MM.1S (cell line): ENCODE data around the gene DCBLD1.

Experiments used
- DNase-seq: peaks from one replicate; pipeline ENCODE4 v3.0.0-alpha.2; 2015
- H2AFZ ChIP-seq: fragments of 300-600 bp; sonication (generic); 2 replicates; pipeline ENCODE4 v1.6.0; 2016; ENCODE audit warnings: antibody characterized with exemption, low read length
- H3F3A ChIP-seq: fragments of 300-600 bp; sonication (generic); 2 replicates; pipeline ENCODE4 v1.6.1; 2016; ENCODE audit warnings: mild to moderate bottlenecking, antibody characterized with exemption, low read length, moderate library complexity, mixed read lengths; ENCODE audit not compliant: insufficient read depth
- H3K27ac ChIP-seq: fragments of 300-600 bp; sonication (generic); 2 replicates; pipeline ENCODE4 v1.5.1; 2016; ENCODE audit warnings: mild to moderate bottlenecking, low read length
- H3K27me3 ChIP-seq: fragments of 300-600 bp; sonication (generic); replicated peaks from 2 replicates; pipeline ENCODE4 v1.6.0; 2016; ENCODE audit warnings: low read length; ENCODE audit not compliant: insufficient read depth
- H3K36me3 ChIP-seq: fragments of 300-600 bp; sonication (generic); replicated peaks from 2 replicates; pipeline ENCODE4 v1.6.1; 2016; ENCODE audit warnings: mild to moderate bottlenecking, low read length, mixed read lengths; ENCODE audit not compliant: insufficient read depth
- H3K4me1 ChIP-seq: fragments of 300-600 bp; sonication (generic); 2 replicates; pipeline ENCODE4 v1.6.1; 2016; ENCODE audit warnings: low read length, mixed read lengths
- H3K4me2 ChIP-seq: fragments of 300-600 bp; sonication (generic); 2 replicates; pipeline ENCODE4 v1.6.0; 2016; ENCODE audit warnings: low read depth, low read length
- H3K4me3 ChIP-seq: fragments of 300-600 bp; sonication (generic); 2 replicates; pipeline ENCODE4 v1.5.1; 2016; ENCODE audit warnings: low read length, mixed read lengths
- H3K79me2 ChIP-seq: fragments of 300-600 bp; sonication (generic); 2 replicates; pipeline ENCODE4 v1.6.1; 2016; ENCODE audit warnings: mixed run types, low read length, mixed read lengths
- H3K9ac ChIP-seq: fragments of 300-600 bp; sonication (generic); 2 replicates; pipeline ENCODE4 v1.6.1; 2016; ENCODE audit warnings: low read length, mixed read lengths
- H3K9me2 ChIP-seq: fragments of 300-600 bp; sonication (generic); replicated peaks from 2 replicates; pipeline ENCODE4 v1.6.1; 2016; ENCODE audit warnings: mild to moderate bottlenecking, low read length, mixed read lengths; ENCODE audit not compliant: insufficient read depth
- H3K9me3 ChIP-seq: fragments of 300-600 bp; sonication (generic); replicated peaks from 2 replicates; pipeline ENCODE4 v1.6.1; 2016; ENCODE audit warnings: mild to moderate bottlenecking, low read length, mixed read lengths; ENCODE audit not compliant: insufficient read depth
- H4K20me1 ChIP-seq: fragments of 300-600 bp; sonication (generic); 2 replicates; pipeline ENCODE4 v1.6.1; 2016; ENCODE audit warnings: mild to moderate bottlenecking, low read length, moderate library complexity, mixed read lengths; ENCODE audit not compliant: insufficient read depth
- EZH2 ChIP-seq: fragments of 300-600 bp; sonication (generic); optimal IDR thresholded peaks from 2 replicates; pipeline ENCODE3; 2017; ENCODE audit warnings: low read depth, mild to moderate bottlenecking, antibody characterized with exemption, low read length, mixed read lengths
- EZH2phosphoT487 ChIP-seq: fragments of 300-600 bp; sonication (generic); IDR thresholded peaks from 2 replicates; pipeline ENCODE4 v1.6.1; 2018; ENCODE audit warnings: antibody characterized with exemption, low read length
- TF ChIP-seq, protein P1 (sequence below): fragments of 300-600 bp; sonication (generic); IDR thresholded peaks from 2 replicates; pipeline ENCODE4 v1.5.1; 2016; ENCODE audit warnings: antibody characterized with exemption, low read length, mixed read lengths

Gene DCBLD1

DNA sequence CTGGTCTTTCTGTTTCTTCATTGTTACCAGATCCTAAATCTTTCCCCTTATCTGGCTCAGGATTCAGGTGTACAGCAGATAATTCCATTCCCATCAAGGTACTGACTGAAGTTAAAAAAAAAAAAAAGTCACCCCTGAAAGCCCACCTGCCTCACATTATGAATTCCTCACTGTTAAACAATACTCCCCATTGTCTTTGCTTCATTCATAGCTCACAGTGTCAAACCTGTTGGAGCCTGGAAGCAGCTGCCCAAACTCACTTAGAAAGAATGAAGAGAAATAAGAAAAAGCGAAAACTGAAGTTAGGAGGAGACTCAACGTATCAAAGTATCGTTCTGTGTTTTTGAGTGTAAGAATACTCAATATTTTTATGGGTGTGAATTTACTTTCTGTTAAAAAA lies 1.8 kb upstream of the DCBLD1 start:
- no peaks in the 10 kb centered on the region for H3K27me3 ChIP-seq
- H3K9me2 ChIP-seq = no peaks in the 10 kb centered on the region
- H3K4me2 ChIP-seq = no peak overlapping the region
- H4K20me1 ChIP-seq = no peaks in the 10 kb centered on the region
- no peak for TF ChIP-seq EZH2phosphoT487
- no peak for TF ChIP-seq EZH2
- TF ChIP-seq, protein P1, sequence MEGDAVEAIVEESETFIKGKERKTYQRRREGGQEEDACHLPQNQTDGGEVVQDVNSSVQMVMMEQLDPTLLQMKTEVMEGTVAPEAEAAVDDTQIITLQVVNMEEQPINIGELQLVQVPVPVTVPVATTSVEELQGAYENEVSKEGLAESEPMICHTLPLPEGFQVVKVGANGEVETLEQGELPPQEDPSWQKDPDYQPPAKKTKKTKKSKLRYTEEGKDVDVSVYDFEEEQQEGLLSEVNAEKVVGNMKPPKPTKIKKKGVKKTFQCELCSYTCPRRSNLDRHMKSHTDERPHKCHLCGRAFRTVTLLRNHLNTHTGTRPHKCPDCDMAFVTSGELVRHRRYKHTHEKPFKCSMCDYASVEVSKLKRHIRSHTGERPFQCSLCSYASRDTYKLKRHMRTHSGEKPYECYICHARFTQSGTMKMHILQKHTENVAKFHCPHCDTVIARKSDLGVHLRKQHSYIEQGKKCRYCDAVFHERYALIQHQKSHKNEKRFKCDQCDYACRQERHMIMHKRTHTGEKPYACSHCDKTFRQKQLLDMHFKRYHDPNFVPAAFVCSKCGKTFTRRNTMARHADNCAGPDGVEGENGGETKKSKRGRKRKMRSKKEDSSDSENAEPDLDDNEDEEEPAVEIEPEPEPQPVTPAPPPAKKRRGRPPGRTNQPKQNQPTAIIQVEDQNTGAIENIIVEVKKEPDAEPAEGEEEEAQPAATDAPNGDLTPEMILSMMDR = no peak
- H3K9me3 ChIP-seq = no peaks in the 10 kb centered on the region
- no peak overlapping the region for H3K27ac ChIP-seq
- H3K9ac ChIP-seq = no peak overlapping the region
- H3K36me3 ChIP-seq = no peaks in the 10 kb centered on the region
- peaks cover 20% of the 10 kb centered on the region for H3K79me2 ChIP-seq
- DNase-seq = no peak
- no peak overlapping the region for H2AFZ ChIP-seq
- peaks cover 46% of the 10 kb centered on the region for H3F3A ChIP-seq
- H3K4me1 ChIP-seq = peaks cover 38% of the 10 kb centered on the region
- no peak overlapping the region for H3K4me3 ChIP-seq

DNA sequence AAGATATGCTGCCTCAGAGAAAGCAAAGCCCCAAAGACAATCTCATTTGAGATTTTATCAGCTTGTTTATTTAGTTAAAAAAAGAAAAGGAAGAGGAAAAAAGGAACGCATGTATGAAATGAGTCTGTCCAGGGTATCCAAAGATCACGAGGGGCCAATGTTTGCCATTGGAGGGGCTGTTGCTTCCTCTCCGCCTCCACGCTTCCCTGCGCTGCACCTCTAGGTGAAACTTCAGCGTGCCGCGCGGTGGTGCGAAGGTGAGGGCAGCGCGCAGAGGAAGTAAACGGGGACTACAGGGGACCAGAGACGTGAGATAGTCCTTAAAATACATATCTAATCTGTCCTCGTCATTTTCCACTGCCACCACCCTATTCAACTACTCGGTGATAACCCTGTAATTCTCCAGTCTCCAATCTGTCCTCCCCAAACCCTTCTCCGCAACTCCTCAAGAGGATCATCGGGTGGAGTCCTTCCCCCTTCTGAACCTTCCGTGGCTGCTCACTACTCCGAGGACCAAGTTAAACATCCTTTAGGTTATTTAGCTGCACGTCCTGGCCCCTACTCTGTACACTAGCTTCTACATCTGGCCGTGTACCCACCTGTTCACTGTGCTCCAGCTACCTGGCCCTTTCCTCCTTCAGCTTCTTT lies 1.1 kb upstream of the DCBLD1 start:
- H3K9me2 ChIP-seq = no peaks in the 10 kb centered on the region
- H3K4me1 ChIP-seq = peaks cover 40% of the 10 kb centered on the region
- no peaks in the 10 kb centered on the region for H3K9me3 ChIP-seq
- no peaks in the 10 kb centered on the region for H3K27me3 ChIP-seq
- H3K79me2 ChIP-seq = peaks cover 27% of the 10 kb centered on the region
- TF ChIP-seq EZH2phosphoT487 (no peak), EZH2 (no peak)
- TF ChIP-seq, protein P1 = no peak
- no peaks in the 10 kb centered on the region for H3K36me3 ChIP-seq
- H3K4me2 ChIP-seq = peak overlapping the region; percentile 70; the same call in 1 of the 2 replicates
- peak overlapping the region; percentile 59 for H2AFZ ChIP-seq
- no peak for DNase-seq
- H3K4me3 ChIP-seq = no peak overlapping the region
- H3F3A ChIP-seq = peaks cover 46% of the 10 kb centered on the region
- H4K20me1 ChIP-seq = no peaks in the 10 kb centered on the region
- peak overlapping the region; percentile 61; the same call in 1 of the 2 replicates for H3K27ac ChIP-seq
- H3K9ac ChIP-seq = no peak overlapping the region

DNA sequence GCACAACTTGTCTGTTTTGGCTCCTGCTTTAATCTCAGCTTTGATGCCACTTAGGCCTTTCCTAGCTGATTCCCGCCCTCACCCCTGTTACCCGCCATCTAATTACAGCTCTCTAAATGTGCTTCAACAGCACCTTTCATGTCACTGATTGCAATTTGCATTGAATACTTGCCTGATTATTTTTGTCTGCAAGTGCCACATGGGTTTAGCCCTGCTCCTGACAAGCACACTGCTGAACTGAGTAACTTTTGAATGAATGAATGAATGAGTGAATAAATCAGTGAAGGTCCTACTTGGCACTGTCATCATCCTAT lies 591 bp upstream of the DCBLD1 start:
- Histone ChIP-seq H3K4me3 (peak overlapping the region; percentile 56), H3K4me1 (peaks cover 40% of the 10 kb centered on the region), H3F3A (peaks cover 46% of the 10 kb centered on the region), H2AFZ (peak overlapping the region; percentile 59), H3K9me2 (no peaks in the 10 kb centered on the region), H3K9ac (peak overlapping the region; percentile 39), H4K20me1 (no peaks in the 10 kb centered on the region), H3K4me2 (peak overlapping the region; percentile 70), H3K27ac (peak overlapping the region; percentile 61; the same call in 1 of the 2 replicates), H3K9me3 (no peaks in the 10 kb centered on the region), H3K79me2 (peaks cover 32% of the 10 kb centered on the region), H3K36me3 (no peaks in the 10 kb centered on the region), H3K27me3 (no peaks in the 10 kb centered on the region)
- DNase-seq = peak; percentile 38
- TF ChIP-seq EZH2 (no peak), EZH2phosphoT487 (no peak)
- TF ChIP-seq, protein P1 = no peak
